NCI-H446 (cell line): ENCODE results near the gene GNAT1.
A peak's percentile ranks its signal among the peaks of the same experiment; 100 is the strongest.

Experiments used
- DNase-seq, 2 experiments: peaks; one replicate each; lab custom pipeline; 2025; lab: John Stamatoyannopoulos, UW

GNAT1 gene

GRCh38 chr3:50181985-50182384 is 9.4 kb upstream of the GNAT1 start:
- no peak for DNase-seq

GRCh38 chr3:50182533-50183099 is 8.8 kb upstream of the GNAT1 start:
- no peak for DNase-seq

GRCh38 chr3:50183755-50184154 is 7.7 kb upstream of the GNAT1 start:
- no peak for DNase-seq

GRCh38 chr3:50184242-50184978 is 7.0 kb upstream of the GNAT1 start:
- DNase-seq, result no peak

- no peak for DNase-seq
Measured at GRCh38 chr3:50185230-50185629, 6.2 kb upstream of the GNAT1 start.

GRCh38 chr3:50186096-50186495 is 5.3 kb upstream of the GNAT1 start:
- no peak for DNase-seq

GRCh38 chr3:50187750-50188149 is 3.7 kb upstream of the GNAT1 start:
- DNase-seq, result no peak

- DNase-seq, result peak; percentile 37 to 72
Measured at GRCh38 chr3:50189274-50189673, 2.1 kb upstream of the GNAT1 start.

GRCh38 chr3:50189989-50190388 is 1.4 kb upstream of the GNAT1 start:
- DNase-seq, result no peak

- DNase-seq, result no peak
Measured at GRCh38 chr3:50192124-50192523, 714 bp downstream of the GNAT1 start.

- DNase-seq, result peak; percentile 11 to 58
Measured at GRCh38 chr3:50192689-50193141, 1.3 kb downstream of the GNAT1 start.

GRCh38 chr3:50193286-50193685 is 1.9 kb downstream of the GNAT1 start:
- no peak for DNase-seq

- no peak for DNase-seq
Measured at GRCh38 chr3:50193746-50194127, 2.3 kb downstream of the GNAT1 start.

GRCh38 chr3:50194128-50194902 is 2.9 kb downstream of the GNAT1 start:
- peak in 1 of 2 experiments; percentile 9 for DNase-seq

GRCh38 chr3:50194903-50195500 is 3.6 kb downstream of the GNAT1 start:
- DNase-seq, result no peak

- no peak for DNase-seq
Measured at GRCh38 chr3:50195501-50196252, 4.3 kb downstream of the GNAT1 start.

GRCh38 chr3:50196253-50196801 is 4.9 kb downstream of the GNAT1 start:
- no peak for DNase-seq

- DNase-seq, result no peak
Measured at GRCh38 chr3:50201573-50202315, 10.3 kb downstream of the GNAT1 start.

GRCh38 chr3:50202353-50203112 is 11.1 kb downstream of the GNAT1 start:
- DNase-seq, result no peak
